OCI-LY1 (cell line): Measurements from ENCODE around the gene SPECC1L.

Experiments used
- H2AFZ ChIP-seq: fragments of 200-600 bp; sonication (generic), shearing (Covaris generic); 2 replicates; pipeline ENCODE4 v1.6.0; 2014; ENCODE audit warnings: antibody characterized with exemption, mild to moderate bottlenecking, low read length
- H3F3A ChIP-seq: fragments of 200-600 bp; sonication (generic), shearing (Covaris generic); 2 replicates; pipeline ENCODE4 v1.6.0; 2014; ENCODE audit warnings: mild to moderate bottlenecking, antibody characterized with exemption, low read length, moderate library complexity; ENCODE audit not compliant: insufficient read depth
- H3K27ac ChIP-seq: fragments of 200-600 bp; sonication (generic); 2 replicates; pipeline ENCODE4 v1.5.1; 2014; ENCODE audit warnings: low read length, mixed run types, mild to moderate bottlenecking, low read depth; ENCODE audit not compliant: poor library complexity, severe bottlenecking
- H3K27me3 ChIP-seq: fragments of 200-600 bp; sonication (generic); 2 replicates; pipeline ENCODE4 v1.6.0; 2014; ENCODE audit warnings: antibody characterized with exemption, mild to moderate bottlenecking, low read length, moderate library complexity; ENCODE audit not compliant: insufficient read depth
- H3K36me3 ChIP-seq: fragments of 200-600 bp; sonication (generic); 2 replicates; pipeline ENCODE4 v1.6.1; 2014; ENCODE audit warnings: mild to moderate bottlenecking, antibody characterized with exemption, low read length, moderate library complexity, mixed read lengths; ENCODE audit not compliant: insufficient read depth
- H3K4me1 ChIP-seq: fragments of 200-600 bp; sonication (generic); 2 replicates; pipeline ENCODE4 v1.5.1; 2014; ENCODE audit warnings: mild to moderate bottlenecking, low read length, moderate library complexity; ENCODE audit not compliant: insufficient read depth, severe bottlenecking
- H3K4me2 ChIP-seq: fragments of 200-600 bp; sonication (generic), shearing (Covaris generic); 2 replicates; pipeline ENCODE4 v1.6.1; 2014; ENCODE audit warnings: low read length
- H3K4me3 ChIP-seq: fragments of 200-600 bp; sonication (generic); 2 replicates; pipeline ENCODE4 v1.5.1; 2014; ENCODE audit warnings: low read length, low read depth, mild to moderate bottlenecking, mixed read lengths; ENCODE audit not compliant: poor library complexity, severe bottlenecking
- H3K79me2 ChIP-seq: fragments of 200-600 bp; shearing (Covaris generic); 2 replicates; pipeline ENCODE4 v1.6.1; 2016; ENCODE audit warnings: mixed run types, low read length, mixed read lengths; ENCODE audit not compliant: insufficient read depth
- H3K9ac ChIP-seq: fragments of 200-600 bp; sonication (generic), shearing (Covaris generic); 2 replicates; pipeline ENCODE4 v1.6.1; 2014; ENCODE audit warnings: mild to moderate bottlenecking, low read length, mixed read lengths
- H3K9me2 ChIP-seq: fragments of 200-600 bp; sonication (generic), shearing (Covaris generic); 2 replicates; pipeline ENCODE4 v1.6.1; 2014; ENCODE audit warnings: low read depth, mild to moderate bottlenecking, low read length, mixed read lengths
- H3K9me3 ChIP-seq: fragments of 200-600 bp; shearing (Covaris generic); 2 replicates; pipeline ENCODE4 v1.6.1; 2014; ENCODE audit warnings: low read length, mixed read lengths
- H4K20me1 ChIP-seq: fragments of 200-600 bp; sonication (generic), shearing (Covaris generic); 2 replicates; pipeline ENCODE4 v1.6.0; 2016; ENCODE audit warnings: mild to moderate bottlenecking, low read length; ENCODE audit not compliant: insufficient read depth
- CTCF ChIP-seq: fragments of 200-600 bp; sonication (generic), shearing (Covaris generic); IDR thresholded peaks from 2 replicates; pipeline ENCODE4 v1.5.1; 2017; ENCODE audit warnings: mild to moderate bottlenecking, antibody characterized with exemption, low read length, moderate library complexity, mixed read lengths
- EZH2 ChIP-seq: fragments of 200-600 bp; sonication (generic), shearing (Covaris generic); IDR thresholded peaks from 2 replicates; pipeline ENCODE4 v1.8.0; 2017; ENCODE audit warnings: borderline replicate concordance, mixed run types, mild to moderate bottlenecking, antibody characterized with exemption, low read length, moderate library complexity, mixed read lengths

The SPECC1L gene

GRCh38 chr22:24376002-24376401, 105.4 kb downstream of the SPECC1L start:
- Histone ChIP-seq H3K27me3 (no peaks in the 10 kb centered on the region), H4K20me1 (no peaks in the 10 kb centered on the region), H3K4me2 (no peak overlapping the region), H3F3A (no peaks in the 10 kb centered on the region), H2AFZ (no peak overlapping the region), H3K79me2 (no peaks in the 10 kb centered on the region), H3K9me2 (no peaks in the 10 kb centered on the region), H3K36me3 (peaks cover 65% of the 10 kb centered on the region), H3K4me1 (no peaks in the 10 kb centered on the region), H3K27ac (no peak overlapping the region), H3K9ac (no peak overlapping the region), H3K4me3 (no peak overlapping the region), H3K9me3 (no peaks in the 10 kb centered on the region)
- no peak for TF ChIP-seq CTCF
- no peak for TF ChIP-seq EZH2

- TF ChIP-seq CTCF, result no peak
- TF ChIP-seq EZH2, result no peak
- H3K4me2 ChIP-seq, result no peak overlapping the region
Observed at GRCh38 chr22:24376586-24376985, 106.0 kb downstream of the SPECC1L start.

GRCh38 chr22:24379536-24379935, 108.9 kb downstream of the SPECC1L start:
- Histone ChIP-seq H2AFZ (no peak overlapping the region), H3K27ac (no peak overlapping the region), H3K9ac (no peak overlapping the region), H3K4me3 (no peak overlapping the region), H3K9me2 (no peaks in the 10 kb centered on the region), H3K36me3 (peaks cover 58% of the 10 kb centered on the region), H3K9me3 (no peaks in the 10 kb centered on the region), H3K4me1 (no peaks in the 10 kb centered on the region), H3F3A (no peaks in the 10 kb centered on the region), H3K4me2 (no peak overlapping the region), H4K20me1 (no peaks in the 10 kb centered on the region), H3K27me3 (no peaks in the 10 kb centered on the region), H3K79me2 (no peaks in the 10 kb centered on the region)
- TF ChIP-seq EZH2 (no peak), CTCF (no peak)

More at GRCh38 chr22:24376586-24376985, 106.0 kb downstream of the SPECC1L start:
- Histone ChIP-seq H3K9me2 (no peaks in the 10 kb centered on the region), H3K4me1 (no peaks in the 10 kb centered on the region), H3K79me2 (no peaks in the 10 kb centered on the region), H3K9ac (no peak overlapping the region), H3K36me3 (peaks cover 59% of the 10 kb centered on the region), H3K27ac (no peak overlapping the region), H2AFZ (no peak overlapping the region), H3F3A (no peaks in the 10 kb centered on the region), H4K20me1 (no peaks in the 10 kb centered on the region), H3K4me3 (no peak overlapping the region), H3K9me3 (no peaks in the 10 kb centered on the region), H3K27me3 (no peaks in the 10 kb centered on the region)
